HEK293T (cell line): ENCODE measurements around the gene POLR3H.

Source experiments
- BHLHE40 ChIP-seq: fragments of 450-650 bp; IDR thresholded peaks from 2 replicates; pipeline ENCODE4 v1.6.1; 2016; ENCODE audit warnings: mild to moderate bottlenecking, moderate library complexity, borderline replicate concordance
- CTBP1 ChIP-seq: fragments of 450-650 bp; IDR thresholded peaks from 2 replicates; pipeline ENCODE4 v1.6.1; 2016; ENCODE audit warnings: borderline replicate concordance
- FOXA1 ChIP-seq: fragments of 450-650 bp; IDR thresholded peaks from 2 replicates; pipeline ENCODE4 v1.6.1; 2016; ENCODE audit warnings: mild to moderate bottlenecking
- FOXK2 ChIP-seq: fragments of 450-650 bp; IDR thresholded peaks from 2 replicates; pipeline ENCODE4 v1.6.1; 2016; ENCODE audit warnings: mild to moderate bottlenecking
- HDGF ChIP-seq: fragments of 450-650 bp; IDR thresholded peaks from 2 replicates; pipeline ENCODE4 v1.6.1; 2017; ENCODE audit warnings: antibody characterized with exemption, borderline replicate concordance
- LEF1 ChIP-seq: fragments of 450-650 bp; IDR thresholded peaks from 2 replicates; pipeline ENCODE4 v1.6.1; 2017; ENCODE audit warnings: mild to moderate bottlenecking, borderline replicate concordance
- NFRKB ChIP-seq: fragments of 450-650 bp; IDR thresholded peaks from 2 replicates; pipeline ENCODE4 v1.6.1; 2016; ENCODE audit warnings: mild to moderate bottlenecking, moderate library complexity
- SP1 ChIP-seq: fragments of 450-650 bp; IDR thresholded peaks from 2 replicates; pipeline ENCODE4 v1.6.1; 2017
- SUZ12 ChIP-seq: fragments of 450-650 bp; IDR thresholded peaks from 2 replicates; pipeline ENCODE4 v1.6.1; 2016; ENCODE audit warnings: mild to moderate bottlenecking
- ZNF384 ChIP-seq: fragments of 450-650 bp; IDR thresholded peaks from 2 replicates; pipeline ENCODE4 v1.6.1; 2016
- TF ChIP-seq, protein P1 (sequence below): fragments of 450-650 bp; IDR thresholded peaks from 2 replicates; pipeline ENCODE4 v1.6.1; 2016

DNA sequence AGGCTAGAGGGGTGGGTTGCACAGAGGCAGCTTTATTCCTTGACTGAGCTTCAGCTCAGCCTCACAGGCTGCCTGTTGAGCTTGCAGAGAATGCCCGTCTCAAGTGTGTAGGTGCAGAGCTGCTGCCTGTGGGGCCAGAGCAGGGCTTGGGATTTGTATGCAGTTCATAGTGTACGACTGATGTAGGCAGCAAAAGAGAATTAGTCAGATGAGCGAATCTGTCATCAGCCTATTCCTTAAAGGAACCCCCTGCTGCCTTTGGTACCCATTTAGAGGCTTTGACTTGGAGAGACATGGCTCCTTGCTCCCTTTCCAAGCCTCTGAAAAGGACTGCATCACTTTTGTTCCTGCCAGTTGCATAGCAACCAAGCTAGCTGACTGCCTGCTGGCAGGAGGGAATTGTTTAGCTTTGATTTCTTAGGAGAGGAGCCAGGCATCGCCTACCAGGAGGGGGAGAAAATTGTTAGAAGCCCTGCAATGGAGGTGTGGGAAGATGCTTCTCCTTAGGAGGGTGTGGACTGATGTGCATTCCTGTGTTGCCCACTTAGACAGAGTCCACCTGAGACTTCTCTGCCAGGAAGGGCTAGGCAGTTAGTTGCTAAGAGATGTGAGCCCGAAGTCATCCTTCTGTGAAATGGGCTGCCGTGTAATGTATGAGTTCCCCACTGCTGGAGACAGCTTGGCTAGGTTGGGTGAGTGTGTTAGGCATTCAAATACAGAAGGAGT, 64.4 kb downstream of the POLR3H start:
- TF ChIP-seq SP1 (no peak), BHLHE40 (no peak), FOXA1 (no peak), ZNF384 (no peak), FOXK2 (no peak), CTBP1 (no peak), LEF1 (no peak), NFRKB (no peak), HDGF (no peak), SUZ12 (no peak)
- TF ChIP-seq, protein P1, sequence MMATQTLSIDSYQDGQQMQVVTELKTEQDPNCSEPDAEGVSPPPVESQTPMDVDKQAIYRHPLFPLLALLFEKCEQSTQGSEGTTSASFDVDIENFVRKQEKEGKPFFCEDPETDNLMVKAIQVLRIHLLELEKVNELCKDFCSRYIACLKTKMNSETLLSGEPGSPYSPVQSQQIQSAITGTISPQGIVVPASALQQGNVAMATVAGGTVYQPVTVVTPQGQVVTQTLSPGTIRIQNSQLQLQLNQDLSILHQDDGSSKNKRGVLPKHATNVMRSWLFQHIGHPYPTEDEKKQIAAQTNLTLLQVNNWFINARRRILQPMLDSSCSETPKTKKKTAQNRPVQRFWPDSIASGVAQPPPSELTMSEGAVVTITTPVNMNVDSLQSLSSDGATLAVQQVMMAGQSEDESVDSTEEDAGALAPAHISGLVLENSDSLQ: no peak
